Tibial nerve (tissue), 4 donors: ENCODE results near the gene CMIP. TPM values are rescaled to one million over a fixed set of nuclear protein-coding genes. Genes with fewer than 3 reads are reported as not detected.

Experiments used
- DNase-seq, 2 donors: peaks; one replicate each; pipeline ENCODE4 v3.0.0-alpha.2; 2019; ENCODE audit warnings: low spot score in 2 of 2
- H3K27ac ChIP-seq, 4 donors: fragments of 200-600 bp; sonication (generic) in 3 of 4; one replicate each; pipeline ENCODE4 v1.5.1; 2017 to 2019; ENCODE audit warnings: mild to moderate bottlenecking in 1 of 4
- H3K27me3 ChIP-seq, 2 donors: fragments of 200-600 bp; sonication (generic) in 1 of 2; one replicate each; pipeline versions ENCODE4 v1.5.1 to v1.6.0; 2017 to 2019
- H3K36me3 ChIP-seq, 3 donors: fragments of 200-600 bp; sonication (generic); one replicate each; pipeline ENCODE4 v1.5.1; 2018 to 2019
- H3K4me1 ChIP-seq, 4 donors: fragments of 200-600 bp; sonication (generic) in 3 of 4; one replicate each; pipeline ENCODE4 v1.5.1; 2017 to 2019
- H3K4me3 ChIP-seq, 4 donors: fragments of 200-600 bp; sonication (generic) in 3 of 4; one replicate each; pipeline ENCODE4 v1.5.1; 2017 to 2019; ENCODE audit warnings: mild to moderate bottlenecking in 1 of 4, moderate library complexity in 1 of 4
- H3K9me3 ChIP-seq, 4 donors: fragments of 200-600 bp; sonication (generic) in 3 of 4; one replicate each; pipeline ENCODE4 v1.5.1; 2017 to 2019
- CTCF ChIP-seq, 5 experiments: fragments of 200-600 bp in 3 of 5; fragments of 450-650 bp in 2 of 5; sonication (generic) in 3 of 5; IDR thresholded peaks; one replicate each; pipeline ENCODE4 v1.5.1; 2016 to 2019; ENCODE audit warnings: antibody characterized with exemption in 5 of 5, mild to moderate bottlenecking in 3 of 5, moderate library complexity in 2 of 5
- EP300 ChIP-seq, 2 donors: sonication (generic); formaldehyde crosslinking; IDR thresholded peaks; one replicate each; pipeline ENCODE4 v1.6.1; 2017; ENCODE audit warnings: antibody characterized with exemption in 2 of 2, mild to moderate bottlenecking in 1 of 2
- POLR2A ChIP-seq, 2 donors: fragments of 450-650 bp; IDR thresholded peaks; one replicate each; pipeline ENCODE4 v1.6.1; 2017; ENCODE audit warnings: antibody characterized with exemption in 2 of 2, mild to moderate bottlenecking in 2 of 2, moderate library complexity in 2 of 2
- WGBS, 2 donors: methylation state at CpG; one replicate each; pipeline ENCODE4 v1.1.5; 2018; 5-methylcytosine and 5-hydroxymethylcytosine counted together
- total RNA-seq, 4 donors: library from RNA; depleted of rRNA; stranded (reverse); fragments of >200 nt; gene quantifications; one replicate each; pipeline ENCODE4 v1.1.0, GENCODE V29; 2016

Gene CMIP
- total RNA-seq, 4 donors from 2014 or later: 28.2 to 48.8 (median 31.8) TPM

GRCh38 chr16:81413245-81413990, 31.2 kb upstream of the CMIP start:
- no peak for TF ChIP-seq POLR2A (IDR thresholded peaks at IDR 0.05)
- no peak for TF ChIP-seq EP300 (IDR thresholded peaks at IDR 0.05)
- no peak for TF ChIP-seq CTCF (IDR thresholded peaks at IDR 0.05)
- H3K27ac ChIP-seq: no peak overlapping the region
- no peak overlapping the region for H3K4me3 ChIP-seq
- no peak for DNase-seq
- WGBS, 2 donors: 86 to 87% methylated on average over 11 of the region's 11 CpGs
- H3K27me3 ChIP-seq: no peaks in the 10 kb centered on the region
- no peaks in the 10 kb centered on the region for H3K4me1 ChIP-seq
- H3K36me3 ChIP-seq: no peaks in the 10 kb centered on the region
- no peaks in the 10 kb centered on the region for H3K9me3 ChIP-seq

GRCh38 chr16:81415751-81416150, 28.9 kb upstream of the CMIP start:
- TF ChIP-seq CTCF (IDR thresholded peaks at IDR 0.05) (no peak), EP300 (IDR thresholded peaks at IDR 0.05) (no peak)
- Histone ChIP-seq H3K4me3 (no peak overlapping the region), H3K27ac (no peak overlapping the region), H3K9me3 (no peaks in the 10 kb centered on the region), H3K4me1 (no peaks in the 10 kb centered on the region), H3K27me3 (no peaks in the 10 kb centered on the region), H3K36me3 (no peaks in the 10 kb centered on the region)
- 65 to 69% methylated on average over 8 to 10 of the region's 11 CpGs for WGBS, 2 donors
- no peak for DNase-seq

- Histone ChIP-seq H3K27ac (no peak overlapping the region), H3K36me3 (no peaks in the 10 kb centered on the region), H3K9me3 (peaks cover 0 to 3% (median 0%) of the 10 kb centered on the region in 4 donors), H3K4me3 (no peak overlapping the region), H3K4me1 (no peaks in the 10 kb centered on the region), H3K27me3 (no peaks in the 10 kb centered on the region)
- DNase-seq: no peak
- TF ChIP-seq CTCF (IDR thresholded peaks at IDR 0.05): no peak
- TF ChIP-seq POLR2A (IDR thresholded peaks at IDR 0.05): no peak
- no peak for TF ChIP-seq EP300 (IDR thresholded peaks at IDR 0.05)
- 75 to 78% methylated on average over 8 of the region's 8 CpGs for WGBS, 2 donors
Observed at GRCh38 chr16:81416749-81417148, 27.9 kb upstream of the CMIP start.

- TF ChIP-seq POLR2A (IDR thresholded peaks at IDR 0.05): no peak
- no peak for TF ChIP-seq EP300 (IDR thresholded peaks at IDR 0.05)
- TF ChIP-seq CTCF (IDR thresholded peaks at IDR 0.05): no peak
- no peak for DNase-seq
- no peak overlapping the region for H3K27ac ChIP-seq
- no peaks in the 10 kb centered on the region for H3K27me3 ChIP-seq
- peaks cover 0 to 4% (median 0%) of the 10 kb centered on the region in 4 donors for H3K9me3 ChIP-seq
- H3K4me1 ChIP-seq: no peaks in the 10 kb centered on the region
- no peaks in the 10 kb centered on the region for H3K36me3 ChIP-seq
- 85 to 86% methylated on average over 5 of the region's 5 CpGs for WGBS, 2 donors
- H3K4me3 ChIP-seq: no peak overlapping the region
Observed at GRCh38 chr16:81417210-81417609, 27.4 kb upstream of the CMIP start.

- no peaks in the 10 kb centered on the region for H3K27me3 ChIP-seq
- peaks cover 0 to 4% (median 0%) of the 10 kb centered on the region in 4 donors for H3K9me3 ChIP-seq
- no peak overlapping the region for H3K27ac ChIP-seq
- WGBS, 2 donors: 94% methylated on average over 9 of the region's 9 CpGs
- TF ChIP-seq CTCF (IDR thresholded peaks at IDR 0.05) (no peak), EP300 (IDR thresholded peaks at IDR 0.05) (no peak), POLR2A (IDR thresholded peaks at IDR 0.05) (no peak)
- H3K4me1 ChIP-seq: no peaks in the 10 kb centered on the region
- H3K36me3 ChIP-seq: no peaks in the 10 kb centered on the region
- no peak overlapping the region for H3K4me3 ChIP-seq
- DNase-seq: no peak
Observed at GRCh38 chr16:81419806-81420205, 24.8 kb upstream of the CMIP start.
